Activated naive CD4-positive, alpha-beta T cell treated with Interleukin-2 at 50 U/mL for 16 hours (primary cell): ENCODE measurements around the gene LARP4B.

Experiments used
- DNase-seq: peaks from one replicate; pipeline ENCODE4 v3.0.0-alpha.2; 2020

LARP4B gene

GRCh38 chr10:822661-823367, 108.7 kb downstream of the LARP4B start:
- no peak for DNase-seq

GRCh38 chr10:822197-822596, 109.3 kb downstream of the LARP4B start:
- DNase-seq: no peak

- no peak for DNase-seq
Observed at GRCh38 chr10:821322-821721, 110.2 kb downstream of the LARP4B start.

- no peak for DNase-seq
Observed at GRCh38 chr10:819816-820215, 111.7 kb downstream of the LARP4B start.

GRCh38 chr10:819326-819725, 112.2 kb downstream of the LARP4B start:
- DNase-seq: no peak

- no peak for DNase-seq
Observed at GRCh38 chr10:818526-819220, 112.8 kb downstream of the LARP4B start.

GRCh38 chr10:818010-818409, 113.5 kb downstream of the LARP4B start:
- DNase-seq: no peak

GRCh38 chr10:817371-817770, 114.1 kb downstream of the LARP4B start:
- no peak for DNase-seq

- no peak for DNase-seq
Observed at GRCh38 chr10:816958-817357, 114.5 kb downstream of the LARP4B start.

GRCh38 chr10:816091-816477, 115.4 kb downstream of the LARP4B start:
- no peak for DNase-seq

GRCh38 chr10:815338-816090, 116.0 kb downstream of the LARP4B start:
- no peak for DNase-seq

- DNase-seq: no peak
Observed at GRCh38 chr10:814536-815302, 116.8 kb downstream of the LARP4B start.

- no peak for DNase-seq
Observed at GRCh38 chr10:813286-813685, 118.2 kb downstream of the LARP4B start.

GRCh38 chr10:812787-813186, 118.7 kb downstream of the LARP4B start:
- no peak for DNase-seq

GRCh38 chr10:811379-812175, 119.9 kb downstream of the LARP4B start:
- DNase-seq: no peak

GRCh38 chr10:810351-810846, 121.1 kb downstream of the LARP4B start:
- DNase-seq: no peak

- no peak for DNase-seq
Observed at GRCh38 chr10:809671-810350, 121.7 kb downstream of the LARP4B start.

GRCh38 chr10:807958-808353, 123.5 kb downstream of the LARP4B start:
- no peak for DNase-seq

GRCh38 chr10:807163-807957, 124.1 kb downstream of the LARP4B start:
- DNase-seq: no peak

- no peak for DNase-seq
Observed at GRCh38 chr10:806451-807162, 124.9 kb downstream of the LARP4B start.
